GM23338 (cell line): Measurements from ENCODE around the gene DYRK4.

Source experiments
- CTCF ChIP-seq, 2 experiments: fragments of 200-600 bp in 1 of 2; sonication (generic) in 1 of 2; conservative IDR thresholded peaks; 2 replicates each; pipeline versions ENCODE4 v1.5.1 to v1.6.1; 2016 to 2017; ENCODE audit warnings: antibody characterized with exemption in 2 of 2, low read depth in 2 of 2, mild to moderate bottlenecking in 2 of 2, moderate library complexity in 1 of 2
- EZH2 ChIP-seq: fragments of 200-600 bp; sonication (generic); IDR thresholded peaks from one replicate; pipeline ENCODE4 v1.8.0; 2017; ENCODE audit warnings: antibody characterized with exemption, mild to moderate bottlenecking, low read depth; ENCODE audit not compliant: unreplicated experiment
- EZH2phosphoT487 ChIP-seq: fragments of 200-600 bp; sonication (generic); IDR thresholded peaks from one replicate; pipeline ENCODE4 v1.8.1; 2018; ENCODE audit warnings: antibody characterized with exemption; ENCODE audit not compliant: unreplicated experiment
- JUNB ChIP-seq: IDR thresholded peaks from one replicate; pipeline ENCODE4 v1.6.1; 2016; ENCODE audit warnings: antibody characterized with exemption; ENCODE audit not compliant: unreplicated experiment
- TF ChIP-seq, protein P1 (sequence below): IDR thresholded peaks from one replicate; pipeline ENCODE4 v1.6.1; 2018; ENCODE audit warnings: antibody characterized with exemption; ENCODE audit not compliant: unreplicated experiment

DNA sequence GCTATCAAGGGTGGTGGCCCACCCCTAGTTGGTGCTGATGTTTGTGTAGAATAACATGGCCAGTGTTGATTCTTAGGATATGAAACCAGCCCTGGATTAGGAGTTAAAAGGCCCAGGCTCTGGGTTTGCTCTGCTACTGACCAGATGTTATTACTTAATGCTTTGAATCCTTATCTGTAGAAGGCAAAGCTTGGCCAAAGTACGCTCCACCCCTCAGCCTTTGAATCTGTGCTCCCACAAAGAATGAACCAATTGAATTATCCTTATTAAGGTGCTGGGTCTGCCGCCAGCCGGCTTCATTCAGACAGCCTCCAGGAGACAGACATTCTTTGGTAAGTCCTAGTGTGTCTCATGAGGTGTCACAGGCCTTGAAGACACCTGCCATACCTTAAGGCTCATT, 45.0 kb downstream of the DYRK4 start:
- TF ChIP-seq JUNB (no peak), EZH2 (no peak), CTCF (conservative IDR thresholded peaks at IDR 0.05; ENCODE audit: low read depth in 2 of 2) (no peak), EZH2phosphoT487 (no peak)
- TF ChIP-seq, protein P1, sequence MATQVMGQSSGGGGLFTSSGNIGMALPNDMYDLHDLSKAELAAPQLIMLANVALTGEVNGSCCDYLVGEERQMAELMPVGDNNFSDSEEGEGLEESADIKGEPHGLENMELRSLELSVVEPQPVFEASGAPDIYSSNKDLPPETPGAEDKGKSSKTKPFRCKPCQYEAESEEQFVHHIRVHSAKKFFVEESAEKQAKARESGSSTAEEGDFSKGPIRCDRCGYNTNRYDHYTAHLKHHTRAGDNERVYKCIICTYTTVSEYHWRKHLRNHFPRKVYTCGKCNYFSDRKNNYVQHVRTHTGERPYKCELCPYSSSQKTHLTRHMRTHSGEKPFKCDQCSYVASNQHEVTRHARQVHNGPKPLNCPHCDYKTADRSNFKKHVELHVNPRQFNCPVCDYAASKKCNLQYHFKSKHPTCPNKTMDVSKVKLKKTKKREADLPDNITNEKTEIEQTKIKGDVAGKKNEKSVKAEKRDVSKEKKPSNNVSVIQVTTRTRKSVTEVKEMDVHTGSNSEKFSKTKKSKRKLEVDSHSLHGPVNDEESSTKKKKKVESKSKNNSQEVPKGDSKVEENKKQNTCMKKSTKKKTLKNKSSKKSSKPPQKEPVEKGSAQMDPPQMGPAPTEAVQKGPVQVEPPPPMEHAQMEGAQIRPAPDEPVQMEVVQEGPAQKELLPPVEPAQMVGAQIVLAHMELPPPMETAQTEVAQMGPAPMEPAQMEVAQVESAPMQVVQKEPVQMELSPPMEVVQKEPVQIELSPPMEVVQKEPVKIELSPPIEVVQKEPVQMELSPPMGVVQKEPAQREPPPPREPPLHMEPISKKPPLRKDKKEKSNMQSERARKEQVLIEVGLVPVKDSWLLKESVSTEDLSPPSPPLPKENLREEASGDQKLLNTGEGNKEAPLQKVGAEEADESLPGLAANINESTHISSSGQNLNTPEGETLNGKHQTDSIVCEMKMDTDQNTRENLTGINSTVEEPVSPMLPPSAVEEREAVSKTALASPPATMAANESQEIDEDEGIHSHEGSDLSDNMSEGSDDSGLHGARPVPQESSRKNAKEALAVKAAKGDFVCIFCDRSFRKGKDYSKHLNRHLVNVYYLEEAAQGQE, result no peak
